Tibial nerve (tissue), 4 donors: ENCODE measurements around the gene MAX.

Experiments
- EP300 ChIP-seq, 2 donors: sonication (generic); formaldehyde crosslinking; IDR thresholded peaks; one replicate each; pipeline ENCODE4 v1.6.1; 2017; ENCODE audit warnings: antibody characterized with exemption in 2 of 2, mild to moderate bottlenecking in 1 of 2
- POLR2A ChIP-seq, 2 donors: fragments of 450-650 bp; IDR thresholded peaks; one replicate each; pipeline ENCODE4 v1.6.1; 2017; ENCODE audit warnings: antibody characterized with exemption in 2 of 2, mild to moderate bottlenecking in 2 of 2, moderate library complexity in 2 of 2
- TF ChIP-seq, protein P1 (sequence below), 5 experiments: fragments of 200-600 bp in 3 of 5; fragments of 450-650 bp in 2 of 5; sonication (generic) in 3 of 5; IDR thresholded peaks; one replicate each; pipeline ENCODE4 v1.5.1; 2016 to 2019; ENCODE audit warnings: antibody characterized with exemption in 5 of 5, mild to moderate bottlenecking in 3 of 5, moderate library complexity in 2 of 5

DNA sequence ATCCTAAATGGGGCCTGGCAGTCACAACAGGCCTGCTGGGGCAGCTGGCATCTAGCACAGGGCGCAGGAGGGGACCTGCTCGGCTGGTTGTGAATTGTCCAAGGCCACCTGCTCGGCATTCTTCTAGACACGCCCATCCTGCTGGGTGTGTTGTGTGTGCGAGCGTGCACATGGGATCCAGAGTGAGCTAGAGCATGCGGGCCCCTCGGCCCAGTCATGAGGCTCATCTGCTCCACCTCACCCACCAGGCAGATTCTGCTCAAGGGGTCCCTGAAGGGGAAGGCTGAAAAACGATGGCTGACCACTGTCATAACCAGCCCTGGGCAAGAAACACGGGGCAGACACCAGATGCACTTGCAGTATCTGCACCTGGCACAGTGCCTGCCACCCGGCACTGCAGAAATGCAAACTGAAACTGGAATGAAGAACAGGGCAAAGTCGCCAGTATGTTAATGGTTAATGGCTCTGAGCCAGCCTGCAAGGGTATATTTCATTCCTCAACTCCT lies 31.8 kb downstream of the MAX start:
- TF ChIP-seq POLR2A (IDR thresholded peaks at IDR 0.05) (no peak), EP300 (IDR thresholded peaks at IDR 0.05) (no peak)
- TF ChIP-seq, protein P1, sequence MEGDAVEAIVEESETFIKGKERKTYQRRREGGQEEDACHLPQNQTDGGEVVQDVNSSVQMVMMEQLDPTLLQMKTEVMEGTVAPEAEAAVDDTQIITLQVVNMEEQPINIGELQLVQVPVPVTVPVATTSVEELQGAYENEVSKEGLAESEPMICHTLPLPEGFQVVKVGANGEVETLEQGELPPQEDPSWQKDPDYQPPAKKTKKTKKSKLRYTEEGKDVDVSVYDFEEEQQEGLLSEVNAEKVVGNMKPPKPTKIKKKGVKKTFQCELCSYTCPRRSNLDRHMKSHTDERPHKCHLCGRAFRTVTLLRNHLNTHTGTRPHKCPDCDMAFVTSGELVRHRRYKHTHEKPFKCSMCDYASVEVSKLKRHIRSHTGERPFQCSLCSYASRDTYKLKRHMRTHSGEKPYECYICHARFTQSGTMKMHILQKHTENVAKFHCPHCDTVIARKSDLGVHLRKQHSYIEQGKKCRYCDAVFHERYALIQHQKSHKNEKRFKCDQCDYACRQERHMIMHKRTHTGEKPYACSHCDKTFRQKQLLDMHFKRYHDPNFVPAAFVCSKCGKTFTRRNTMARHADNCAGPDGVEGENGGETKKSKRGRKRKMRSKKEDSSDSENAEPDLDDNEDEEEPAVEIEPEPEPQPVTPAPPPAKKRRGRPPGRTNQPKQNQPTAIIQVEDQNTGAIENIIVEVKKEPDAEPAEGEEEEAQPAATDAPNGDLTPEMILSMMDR (IDR thresholded peaks at IDR 0.05) = no peak
